NCI-H1930 (cell line): Measurements from ENCODE around the gene MRPS14.

Experiments
- DNase-seq, 2 experiments: peaks; one replicate each; lab custom pipeline; 2025; lab: John Stamatoyannopoulos, UW

Gene MRPS14

GRCh38 chr1:175019524-175019923, 3.7 kb downstream of the MRPS14 start:
- no peak for DNase-seq

GRCh38 chr1:175015243-175015642, 8.0 kb downstream of the MRPS14 start:
- DNase-seq: no peak

- no peak for DNase-seq
Measured at GRCh38 chr1:175013445-175013844, 9.8 kb downstream of the MRPS14 start.

- no peak for DNase-seq
Measured at GRCh38 chr1:175009532-175009931, 13.7 kb downstream of the MRPS14 start.

- DNase-seq: no peak
Measured at GRCh38 chr1:175005085-175005783, 18.0 kb downstream of the MRPS14 start.

GRCh38 chr1:175003521-175003920, 19.7 kb downstream of the MRPS14 start:
- no peak for DNase-seq

GRCh38 chr1:175002910-175003517, 20.2 kb downstream of the MRPS14 start:
- no peak for DNase-seq

GRCh38 chr1:175000697-175001187, 22.5 kb downstream of the MRPS14 start:
- no peak for DNase-seq

GRCh38 chr1:174999936-175000696, 23.1 kb downstream of the MRPS14 start, which contains the start of gene CACYBP:
Gene CACYBP, plus strand, starts transcription at chr1:174999947. Its CDS starts 234 bp downstream, at chr1:175000181.
- DNase-seq: no peak

GRCh38 chr1:174999216-174999935, 23.8 kb downstream of the MRPS14 start:
- peak; percentile 98 to 99 for DNase-seq

- peak; percentile 34 to 70 for DNase-seq
Measured at GRCh38 chr1:174998569-174999215, 24.5 kb downstream of the MRPS14 start.

- no peak for DNase-seq
Measured at GRCh38 chr1:174997041-174997440, 26.2 kb downstream of the MRPS14 start.

GRCh38 chr1:174996476-174996875, 26.7 kb downstream of the MRPS14 start:
- no peak for DNase-seq

GRCh38 chr1:174995916-174996315, 27.3 kb downstream of the MRPS14 start:
- DNase-seq: no peak

GRCh38 chr1:174995121-174995520, 28.1 kb downstream of the MRPS14 start:
- DNase-seq: no peak

GRCh38 chr1:174991473-174991872, 31.8 kb downstream of the MRPS14 start:
- no peak for DNase-seq

- DNase-seq: no peak
Measured at GRCh38 chr1:174990382-174990999, 32.7 kb downstream of the MRPS14 start.

GRCh38 chr1:174989536-174990220, 33.5 kb downstream of the MRPS14 start:
- DNase-seq: no peak

GRCh38 chr1:174988986-174989385, 34.2 kb downstream of the MRPS14 start:
- DNase-seq: no peak

- no peak for DNase-seq
Measured at GRCh38 chr1:174988539-174988938, 34.7 kb downstream of the MRPS14 start.
